GM12865 (cell line): ENCODE data around the gene PPP1R16B.

Experiments used
- DNase-seq: peaks from one replicate; pipeline ENCODE4 v3.0.0; 2010; ENCODE audit warnings: low read depth
- H3K4me3 ChIP-seq: 2 replicates; pipeline ENCODE4 v1.5.1; 2011; ENCODE audit warnings: mild to moderate bottlenecking, low read depth, low read length, control low read depth
- CTCF ChIP-seq: IDR thresholded peaks from 2 replicates; pipeline ENCODE4 v1.5.1; 2011; ENCODE audit warnings: low read length, control low read depth, low read depth, inconsistent platforms; ENCODE audit not compliant: insufficient read depth; ENCODE audit errors: missing control alignments

PPP1R16B gene

GRCh38 chr20:38883981-38884733, 78.7 kb downstream of the PPP1R16B start:
- H3K4me3 ChIP-seq: no peak overlapping the region
- TF ChIP-seq CTCF: no peak
- DNase-seq: no peak

GRCh38 chr20:38885357-38885756, 79.9 kb downstream of the PPP1R16B start:
- TF ChIP-seq CTCF: no peak
- no peak overlapping the region for H3K4me3 ChIP-seq
- no peak for DNase-seq

GRCh38 chr20:38888059-38888831, 82.7 kb downstream of the PPP1R16B start:
- TF ChIP-seq CTCF: no peak
- H3K4me3 ChIP-seq: no peak overlapping the region
- no peak for DNase-seq

- H3K4me3 ChIP-seq: no peak overlapping the region
- TF ChIP-seq CTCF: no peak
- DNase-seq: no peak
Measured at GRCh38 chr20:38889050-38889449, 83.6 kb downstream of the PPP1R16B start.

GRCh38 chr20:38889792-38890496, 84.4 kb downstream of the PPP1R16B start:
- DNase-seq: no peak
- H3K4me3 ChIP-seq: no peak overlapping the region
- TF ChIP-seq CTCF: no peak

- TF ChIP-seq CTCF: no peak
- peak; percentile 33 for DNase-seq
- no peak overlapping the region for H3K4me3 ChIP-seq
Measured at GRCh38 chr20:38890497-38890818, 85.0 kb downstream of the PPP1R16B start.
